G401 (cell line): ENCODE results near the gene KRTAP3-1. TPM values are rescaled to one million over a fixed set of nuclear protein-coding genes. Genes with fewer than 3 reads are reported as not detected.
"Not testable (repeated sequence)": the region's sequence is repeated elsewhere in the genome, so short reads cannot be mapped to it uniquely, and the experiment has no call there.

Experiments used
- DNase-seq: peaks from one replicate; pipeline ENCODE4 v3.0.0-alpha.2; 2015; ENCODE audit warnings: low spot score
- in situ Hi-C: cut with HindIII; loops from 2 replicates; pipeline ENCODE4 v1.10.0; 2016; ENCODE audit warnings: low sequenced_read_pairs, mixed read lengths
- total RNA-seq: library from RNA; depleted of rRNA; stranded (reverse); fragments of >200 nt; shearing (Covaris generic); gene quantifications from 2 replicates; pipeline ENCODE4 v1.2.3, GENCODE V29; 2014

KRTAP3-1 gene
- total RNA-seq, 1 experiment from 2014 or later = not detected

DNA sequence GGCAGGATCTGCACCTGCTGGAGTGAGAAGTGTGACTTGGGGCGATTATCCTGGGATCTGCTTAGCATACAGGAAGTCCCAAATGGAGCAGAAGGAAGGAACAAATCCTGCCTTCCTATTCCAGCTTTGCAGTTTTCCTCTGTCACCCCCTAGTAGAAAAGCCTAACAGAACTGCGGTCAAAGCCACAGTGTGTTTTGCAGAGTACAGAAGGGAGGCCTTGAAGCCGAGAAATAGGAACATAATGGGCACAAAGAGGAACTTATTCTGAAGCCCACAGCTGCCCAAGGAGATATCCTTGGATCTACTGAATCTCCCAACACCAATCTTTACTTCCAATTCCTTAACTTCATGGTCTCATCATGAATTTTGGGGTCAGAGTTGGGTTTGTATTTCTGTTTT is 9.6 kb upstream of the KRTAP3-1 start:
- no peak for DNase-seq
- in situ Hi-C loops = no loop called here

DNA sequence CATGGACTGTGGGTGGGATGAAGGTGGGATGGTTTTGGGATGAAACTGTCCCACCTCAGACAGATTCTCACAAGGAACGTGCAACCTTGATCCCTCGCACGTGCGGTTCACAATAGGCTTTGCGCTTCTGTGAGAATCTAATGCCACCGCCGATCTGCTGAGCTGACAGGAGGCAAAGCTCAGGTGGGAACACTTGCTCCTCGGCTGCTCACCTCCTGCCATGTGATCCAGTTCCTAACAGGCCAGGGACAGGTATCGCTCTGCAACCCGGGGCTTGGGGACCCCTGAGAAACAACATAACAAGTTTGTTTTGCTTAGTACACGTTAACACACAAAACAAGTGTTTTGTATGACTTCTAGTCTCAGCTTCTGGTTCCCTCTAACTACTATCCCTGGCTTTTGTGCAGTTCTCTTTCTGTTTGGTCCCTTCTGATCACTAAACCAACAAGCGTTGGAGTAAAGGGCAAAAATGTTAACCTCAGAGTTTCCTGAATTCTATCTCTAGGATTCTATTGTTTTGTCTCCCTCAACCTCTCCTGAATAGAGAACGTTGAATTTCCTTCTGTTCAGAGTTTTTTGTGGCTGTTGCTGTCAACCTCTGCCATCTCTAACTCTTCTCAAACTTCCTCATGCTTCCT is 7.8 kb upstream of the KRTAP3-1 start:
- no peak for DNase-seq
- in situ Hi-C loops = no loop called here

- in situ Hi-C loops = no loop called here
- no peak for DNase-seq
These were observed 6.5 kb upstream of the KRTAP3-1 start for GRCh38 chr17:41015454-41015853.

DNA sequence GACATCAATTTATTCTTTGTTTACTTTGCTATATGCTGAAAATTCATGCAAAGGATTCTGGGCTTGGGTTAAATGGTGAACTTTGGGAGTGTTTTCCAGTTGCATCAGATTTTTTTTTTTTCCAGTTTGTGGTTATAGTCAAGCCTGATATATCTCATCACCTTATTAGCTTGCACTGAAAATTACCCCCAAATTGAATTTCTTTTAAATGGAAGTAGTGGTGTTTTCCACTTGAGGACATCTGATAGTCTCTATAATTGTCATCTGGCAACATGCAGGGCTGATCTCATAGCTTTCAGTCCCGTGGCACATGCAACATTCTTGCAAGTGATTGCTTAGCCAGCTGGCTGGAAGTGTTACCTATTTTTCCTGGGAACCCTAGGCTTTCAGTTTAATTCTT is 4.7 kb upstream of the KRTAP3-1 start:
- in situ Hi-C loops = no loop called here
- DNase-seq = peak; percentile 73

DNA sequence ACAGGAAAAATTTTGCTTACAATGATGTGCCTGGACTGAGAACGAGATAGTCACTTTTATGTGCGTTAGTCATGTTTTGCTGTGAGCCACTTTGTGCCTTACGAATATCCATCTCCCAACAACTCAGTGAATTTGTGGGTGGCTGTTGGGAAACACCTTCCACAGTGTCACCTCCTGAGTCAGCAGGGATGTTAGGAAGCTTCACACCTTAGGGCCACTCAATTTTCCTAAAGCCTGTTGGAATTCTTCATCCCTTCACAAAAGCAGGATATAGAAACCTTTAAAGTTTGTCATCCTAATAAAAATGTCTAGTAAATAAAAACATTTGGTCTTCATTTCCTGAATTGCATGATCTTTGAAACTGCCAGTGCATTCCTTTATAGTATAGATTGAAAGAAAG is 4.3 kb upstream of the KRTAP3-1 start:
- no peak for DNase-seq
- in situ Hi-C loops = no loop called here

DNA sequence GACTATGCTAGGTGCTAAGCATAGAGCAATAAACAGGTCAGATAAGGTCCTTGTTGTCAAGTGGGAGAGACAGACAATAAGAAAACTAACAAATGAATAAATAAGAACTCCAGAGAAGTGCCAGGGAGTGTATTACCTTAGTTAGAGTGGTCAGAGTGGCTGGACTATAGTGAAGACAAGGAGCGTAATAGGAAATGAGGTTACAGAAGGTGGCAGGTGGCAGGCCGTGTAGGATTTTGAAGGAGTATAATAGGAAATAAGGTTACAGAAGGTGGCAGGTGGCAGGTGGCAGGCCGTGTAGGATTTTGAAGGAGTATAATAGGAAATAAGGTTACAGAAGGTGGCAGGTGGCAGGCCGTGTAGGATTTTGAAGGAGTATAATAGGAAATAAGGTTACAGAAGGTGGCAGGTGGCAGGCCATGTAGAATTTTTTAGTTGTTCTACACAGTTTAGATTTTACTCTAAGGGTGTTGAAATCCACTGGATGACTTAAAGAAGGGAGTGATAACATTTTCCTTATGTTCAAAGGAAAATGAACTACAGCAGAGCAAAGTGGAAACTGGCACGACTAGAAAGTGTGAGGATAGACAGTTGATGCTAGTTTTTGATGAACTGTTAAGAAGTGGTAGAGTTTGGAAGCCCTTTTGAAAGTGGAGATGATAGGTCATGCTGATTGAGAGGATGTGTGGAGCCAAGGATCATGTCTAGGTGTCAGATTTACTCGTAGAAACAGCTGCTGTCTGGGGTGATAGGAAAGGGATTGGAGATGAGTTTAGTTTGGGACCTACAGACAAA is 3.6 kb upstream of the KRTAP3-1 start:
- in situ Hi-C loops = no loop called here
- DNase-seq = peak; percentile 58

DNA sequence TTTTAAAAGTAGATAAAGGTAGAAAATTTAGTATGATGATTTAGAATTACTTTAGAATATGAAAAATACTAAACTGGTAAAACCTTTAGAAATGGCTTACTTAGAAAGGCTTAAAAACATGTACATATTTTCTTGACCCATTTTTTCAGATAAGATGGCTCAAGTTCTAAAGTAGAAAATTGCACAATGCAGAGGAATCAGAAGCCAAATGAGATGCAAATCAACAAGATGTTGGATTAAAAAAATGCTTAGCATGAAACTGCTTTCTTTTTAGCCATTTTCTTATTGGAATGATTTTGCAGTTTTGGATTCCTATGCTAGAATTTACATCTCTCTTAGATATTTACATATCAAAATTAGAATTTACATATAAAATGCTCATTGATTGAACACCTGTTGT is 1.5 kb upstream of the KRTAP3-1 start:
- DNase-seq = no peak
- in situ Hi-C loops = no loop called here

GRCh38 chr17:41009936-41010335 is 1.0 kb upstream of the KRTAP3-1 start:
- in situ Hi-C loops = no loop called here

DNA sequence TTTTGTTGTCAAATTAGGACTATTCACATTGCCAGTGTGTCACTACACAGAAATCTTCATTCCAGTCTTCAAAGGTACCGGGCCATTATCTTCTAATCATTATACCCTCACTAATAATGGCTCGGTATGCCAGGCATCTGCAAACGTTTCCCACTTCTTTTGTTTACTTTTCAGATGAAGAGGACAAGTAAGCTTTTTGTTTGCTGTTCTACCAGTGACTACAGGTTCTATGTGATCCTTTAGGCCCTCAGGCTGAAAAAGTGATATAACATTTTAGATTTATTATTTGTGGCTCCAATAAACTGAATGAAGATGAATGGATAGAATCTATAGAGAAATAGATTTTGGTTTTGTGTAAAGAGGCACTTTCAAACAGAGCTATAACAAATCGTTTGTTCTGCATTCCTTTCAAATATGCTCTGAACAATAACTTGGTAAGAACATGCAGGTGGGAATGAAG is 403 bp upstream of the KRTAP3-1 start:
- no peak for DNase-seq
- in situ Hi-C loops = no loop called here

More at GRCh38 chr17:41009936-41010335, 1.0 kb upstream of the KRTAP3-1 start:
- no peak for DNase-seq

DNA sequence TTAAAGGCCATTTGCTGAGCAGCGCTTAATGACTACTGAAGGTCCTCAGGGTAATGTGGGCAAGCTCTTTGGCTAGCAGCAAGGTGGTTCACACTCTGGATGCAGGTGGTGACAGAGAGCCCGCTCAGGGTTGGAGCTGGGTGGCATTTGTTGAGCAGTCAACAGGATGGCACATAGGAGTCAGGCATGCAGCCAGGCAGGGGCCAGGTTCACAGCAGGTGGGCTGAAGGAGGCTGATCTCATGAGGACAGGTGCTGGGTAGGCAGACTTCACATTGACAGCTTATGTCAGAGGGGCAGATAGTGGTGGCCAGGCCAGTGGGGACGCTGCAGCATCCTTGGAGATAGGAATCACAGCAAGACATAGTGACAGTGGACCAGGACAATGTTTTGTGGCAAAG is 4.5 kb downstream of the KRTAP3-1 start:
- in situ Hi-C loops = no loop called here
- no peak for DNase-seq

GRCh38 chr17:41003926-41004325 is 5.0 kb downstream of the KRTAP3-1 start:
- no peak for DNase-seq
- in situ Hi-C loops = no loop called here

GRCh38 chr17:41002814-41003213 is 6.1 kb downstream of the KRTAP3-1 start:
- in situ Hi-C loops = no loop called here
- DNase-seq = no peak

DNA sequence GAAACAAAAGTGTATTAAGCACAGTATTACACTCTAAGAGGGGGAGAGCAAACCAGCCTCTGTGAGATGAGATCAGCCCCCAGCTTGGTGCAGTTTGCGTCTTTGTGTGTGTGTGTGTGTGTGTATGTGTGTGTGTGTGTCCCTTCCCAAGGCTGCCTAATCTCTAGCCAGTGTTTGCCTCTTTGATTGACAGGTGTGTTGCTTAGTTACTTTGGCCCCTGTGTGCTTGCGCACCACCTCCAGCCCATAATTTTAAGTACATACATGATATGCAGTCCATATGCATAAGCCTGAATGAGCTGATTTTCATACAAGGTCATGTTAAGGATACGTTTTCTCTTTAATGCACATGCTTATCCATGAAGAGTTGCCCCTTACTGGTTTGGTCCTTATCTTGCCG is 7.1 kb downstream of the KRTAP3-1 start:
- no peak for DNase-seq
- in situ Hi-C loops = no loop called here

GRCh38 chr17:40999563-40999962 is 9.4 kb downstream of the KRTAP3-1 start, which contains the start of gene KRTAP3-2:
TSS of gene KRTAP3-2 (minus strand) at chr17:40999906. CDS start at chr17:40999853, 53 bp downstream.
- DNase-seq, in situ Hi-C loops: not testable (repeated sequence)

- DNase-seq = no peak
- in situ Hi-C loops = no loop called here
These were observed 11.6 kb downstream of the KRTAP3-1 start for GRCh38 chr17:40997361-40997760.

DNA sequence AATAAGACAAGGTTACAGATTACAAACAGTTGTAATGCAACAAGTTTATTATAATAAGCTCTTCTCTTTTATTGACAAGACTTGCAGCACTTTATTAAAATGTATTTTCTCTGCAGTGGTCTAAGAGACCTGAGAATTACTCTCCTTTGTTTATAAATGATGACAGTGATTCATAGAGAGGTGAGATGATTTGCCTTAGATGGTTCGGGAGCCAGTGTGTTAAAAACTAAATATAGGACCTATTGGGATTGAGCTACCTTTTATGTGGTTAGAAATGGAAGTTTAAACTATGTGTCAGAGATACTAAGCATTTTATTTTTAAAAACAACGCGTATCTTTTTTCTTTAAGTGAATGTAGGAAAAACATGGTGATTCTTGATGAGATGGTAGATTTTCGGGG is 12.1 kb downstream of the KRTAP3-1 start:
- DNase-seq = no peak
- in situ Hi-C loops = no loop called here

- peak; percentile 64 for DNase-seq
- in situ Hi-C loops = no loop called here
These were observed 13.8 kb downstream of the KRTAP3-1 start for GRCh38 chr17:40995116-40995515.

- DNase-seq = peak; percentile 23
- in situ Hi-C loops = no loop called here
These were observed 15.1 kb downstream of the KRTAP3-1 start, which contains the start of gene KRTAP3-3 for GRCh38 chr17:40993839-40994238. TSS of gene KRTAP3-3 (minus strand) at chr17:40994164. CDS start at chr17:40994097, 67 bp downstream.

DNA sequence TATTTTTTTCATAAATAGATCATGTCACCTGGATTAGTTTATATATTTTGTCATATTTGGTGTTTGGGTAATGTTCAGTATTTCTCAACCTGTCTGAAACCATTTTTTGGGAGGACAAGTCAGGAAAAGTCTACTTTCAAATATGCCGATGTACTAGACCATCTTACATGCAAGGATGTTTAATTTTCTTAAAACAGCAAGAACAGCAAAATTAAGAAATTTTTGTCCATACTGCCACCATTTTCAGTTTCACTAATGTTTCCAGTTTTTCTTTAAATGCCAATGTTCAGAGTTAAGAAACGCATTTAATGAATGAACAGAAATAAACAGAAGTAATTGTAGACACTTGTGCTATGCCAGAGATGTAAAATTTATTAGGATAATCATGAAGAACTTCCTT is 15.8 kb downstream of the KRTAP3-1 start:
- in situ Hi-C loops = no loop called here
- DNase-seq = no peak

GRCh38 chr17:40992666-40993065 is 16.3 kb downstream of the KRTAP3-1 start:
- DNase-seq = no peak
- in situ Hi-C loops = no loop called here
